NCI-H2107 (cell line): ENCODE measurements around the gene TLR2.

Source experiments
- DNase-seq: peaks from one replicate; lab custom pipeline; 2025; lab: John Stamatoyannopoulos, UW

Gene TLR2

DNA sequence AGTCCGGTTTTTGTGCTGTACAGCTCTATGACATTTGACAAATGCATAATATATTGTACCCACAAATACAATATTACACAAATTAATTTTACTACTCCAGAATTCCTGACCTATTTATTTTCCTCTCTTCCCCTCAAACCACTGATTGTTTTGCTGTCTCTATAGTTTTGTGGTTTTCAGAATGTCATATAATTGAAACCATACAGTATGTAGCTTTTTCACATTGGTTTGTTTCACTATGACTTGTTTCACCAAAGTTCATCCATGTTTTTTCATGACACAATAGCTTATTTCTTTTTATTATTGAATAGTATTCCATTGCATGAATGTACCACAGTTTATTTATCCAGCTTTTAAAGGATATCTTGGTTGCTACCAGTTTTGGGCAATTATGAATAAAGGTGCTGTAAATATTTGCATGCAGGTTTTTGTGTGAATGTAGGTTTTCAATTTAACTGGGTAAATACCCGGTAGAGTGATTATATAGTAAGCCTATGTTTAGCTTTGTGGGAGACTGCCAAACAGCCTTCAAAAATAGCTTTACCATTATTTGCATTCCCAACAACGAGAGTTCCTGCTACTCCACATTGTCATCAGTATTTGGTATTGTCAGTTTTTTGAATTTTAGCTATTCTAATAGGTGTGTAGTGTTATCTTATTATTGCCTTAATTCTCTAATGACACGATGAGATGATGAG is 49.8 kb downstream of the TLR2 start:
- no peak for DNase-seq

DNA sequence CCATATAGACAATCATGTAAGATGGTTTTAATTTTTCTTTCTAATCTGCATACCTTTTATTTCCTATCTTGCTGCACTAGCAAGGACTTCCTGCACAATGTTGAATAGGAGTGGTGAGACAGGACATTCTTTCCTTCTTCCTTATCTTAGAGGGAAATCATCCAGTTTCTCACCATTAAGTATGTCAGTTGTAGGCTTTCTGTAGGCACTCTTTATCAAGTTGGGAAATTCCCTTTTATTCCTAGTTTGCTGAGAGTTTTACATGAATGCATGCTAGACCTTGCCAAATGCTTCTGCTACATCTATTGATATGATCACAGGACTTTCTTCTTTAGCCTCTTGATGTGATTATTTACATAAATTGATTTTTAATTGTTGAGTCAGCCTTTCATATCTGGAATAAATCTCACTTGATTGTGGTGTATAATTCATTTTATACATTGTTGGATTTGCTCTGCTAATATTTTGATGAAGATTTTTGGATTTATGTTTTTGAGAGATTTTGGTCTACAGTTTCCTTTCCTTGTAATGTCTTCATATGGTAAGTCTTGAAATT is 51.9 kb downstream of the TLR2 start:
- no peak for DNase-seq

DNA sequence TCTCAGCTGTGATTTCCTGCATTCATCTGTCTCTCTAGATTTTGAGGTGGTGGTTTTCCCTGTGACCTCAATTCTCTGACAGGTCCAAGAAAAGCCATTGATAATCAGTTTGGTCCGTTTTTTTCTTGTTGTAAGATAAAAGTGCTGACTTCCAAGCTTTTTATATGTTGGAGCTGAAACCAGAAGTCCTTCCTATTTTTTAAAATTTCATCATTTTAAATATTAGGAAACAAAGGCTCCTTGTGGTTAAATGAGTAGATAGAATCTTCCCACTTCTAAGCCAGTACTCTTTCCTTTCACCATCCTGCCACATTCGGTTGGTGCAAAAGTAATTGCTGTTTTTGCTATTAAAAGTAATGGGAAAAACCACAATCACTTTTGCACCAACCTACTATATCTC is 57.5 kb downstream of the TLR2 start:
- no peak for DNase-seq

DNA sequence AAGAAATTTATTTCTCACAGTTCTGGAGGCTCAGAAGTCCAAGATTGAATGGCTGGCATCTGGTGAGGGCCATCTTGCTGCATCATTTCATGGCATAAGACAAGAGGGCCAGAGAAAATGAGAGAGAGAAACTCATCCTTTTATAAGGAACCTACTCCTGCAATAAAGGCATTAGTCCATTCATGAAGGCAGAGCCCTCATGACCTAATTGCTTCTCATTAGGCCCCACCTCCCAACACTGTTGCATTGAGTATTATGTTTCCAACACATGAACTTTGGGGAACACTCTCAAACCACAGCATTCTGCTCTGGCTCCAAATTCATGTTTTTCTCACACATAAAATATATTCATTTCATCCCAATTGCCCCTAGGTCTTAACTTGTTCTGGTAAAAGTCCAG is 61.6 kb downstream of the TLR2 start:
- DNase-seq, result no peak

DNA sequence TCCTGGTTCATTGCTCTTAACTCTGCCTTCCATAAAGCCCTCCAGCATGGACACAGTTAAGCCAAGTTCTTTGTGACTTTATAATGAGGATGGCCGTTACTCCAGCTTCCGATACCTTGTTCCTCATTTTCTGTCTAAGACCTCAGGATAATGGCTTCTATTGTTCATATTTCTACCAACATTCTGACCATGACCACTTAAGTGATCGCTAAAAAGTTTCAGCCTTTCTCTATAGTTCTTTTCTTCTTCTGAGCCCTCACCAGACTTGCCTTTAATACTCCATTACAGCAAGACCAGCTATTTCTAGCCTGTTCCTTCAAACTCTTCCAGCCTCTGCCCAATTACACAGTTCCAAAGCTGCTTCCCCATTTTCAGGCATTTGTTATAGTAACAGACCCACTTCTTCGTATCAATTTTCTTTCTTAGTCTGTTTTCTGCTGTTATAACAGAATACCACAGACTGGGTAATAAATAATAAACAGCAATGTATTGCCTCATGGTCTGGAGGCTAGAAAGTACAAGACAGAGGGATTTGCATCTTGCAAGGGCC is 63.4 kb downstream of the TLR2 start:
- no peak for DNase-seq

DNA sequence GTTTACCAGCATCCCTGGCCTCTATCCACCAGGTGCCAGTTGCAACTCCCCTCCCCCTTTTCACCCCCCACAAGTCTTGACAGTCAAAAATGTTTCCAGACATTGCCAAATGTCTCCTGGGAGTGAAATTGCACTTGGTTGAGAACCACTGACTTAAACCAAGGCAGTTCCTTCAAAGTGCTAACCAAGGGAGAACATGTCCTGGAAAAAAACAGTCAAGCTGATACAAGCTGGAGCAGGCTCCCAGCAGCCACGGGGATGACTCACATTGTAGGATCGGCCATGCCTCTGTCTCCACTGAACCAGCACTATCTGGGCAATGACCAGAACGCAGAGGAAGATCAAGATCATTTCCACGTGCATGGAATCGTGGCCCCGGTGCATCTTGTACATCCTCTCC is 64.3 kb downstream of the TLR2 start:
- no peak for DNase-seq

DNA sequence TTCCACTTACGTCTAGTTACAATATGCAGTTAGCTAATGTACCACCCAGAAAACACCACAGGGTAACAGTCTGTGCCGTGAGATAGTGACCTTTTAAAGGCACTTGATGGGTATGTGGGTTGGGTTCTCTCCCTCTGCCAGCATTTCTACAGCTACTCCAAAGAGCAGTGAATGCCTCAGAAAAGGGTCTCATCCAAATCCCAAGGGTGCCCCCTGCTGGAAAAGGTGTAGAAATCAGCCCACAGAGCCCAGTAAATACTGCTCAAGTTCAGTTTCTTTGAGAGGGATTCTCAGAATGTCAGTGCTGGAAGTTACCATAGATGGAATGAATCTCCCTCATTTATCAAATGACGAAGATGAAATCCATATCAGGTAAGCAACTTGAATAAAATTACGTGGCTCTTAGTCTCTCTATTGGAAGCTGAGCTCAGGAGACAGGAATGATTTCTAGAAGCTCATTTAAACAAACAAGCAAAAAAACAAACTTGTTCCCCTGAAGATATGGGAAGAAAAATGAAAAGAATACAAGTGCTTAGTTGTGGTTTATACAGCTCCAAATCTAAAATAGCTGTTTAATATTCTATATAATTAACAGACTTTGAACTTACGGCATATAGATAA is 66.2 kb downstream of the TLR2 start:
- DNase-seq, result no peak

DNA sequence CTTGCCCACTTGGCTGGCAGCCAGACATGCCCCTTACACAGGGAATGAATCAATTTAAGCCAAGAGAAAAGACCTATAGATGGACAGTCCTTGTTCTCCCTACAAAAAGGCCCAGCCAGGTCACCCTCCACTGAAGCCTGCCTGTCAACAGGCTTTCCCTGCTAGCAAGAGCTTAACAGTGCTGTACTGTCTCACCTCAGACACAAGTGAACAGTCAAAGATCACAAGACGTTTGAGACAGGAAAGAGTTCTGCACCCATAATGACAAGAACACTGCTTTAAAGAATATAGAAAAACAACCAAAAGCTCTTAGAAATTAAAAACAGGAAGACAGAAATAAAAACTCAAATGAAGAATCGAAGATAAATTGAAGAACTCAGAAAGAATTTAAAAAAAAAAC is 71.1 kb downstream of the TLR2 start:
- DNase-seq, result no peak
